Measurements from ENCODE around the gene GLMP. TPM values are rescaled to one million over a fixed set of nuclear protein-coding genes. Genes with fewer than 3 reads are reported as not detected.

Gene GLMP
- total RNA-seq, 3 donors from 2014 or later = 33.0 to 50.1 (median 35.3) TPM

DNA sequence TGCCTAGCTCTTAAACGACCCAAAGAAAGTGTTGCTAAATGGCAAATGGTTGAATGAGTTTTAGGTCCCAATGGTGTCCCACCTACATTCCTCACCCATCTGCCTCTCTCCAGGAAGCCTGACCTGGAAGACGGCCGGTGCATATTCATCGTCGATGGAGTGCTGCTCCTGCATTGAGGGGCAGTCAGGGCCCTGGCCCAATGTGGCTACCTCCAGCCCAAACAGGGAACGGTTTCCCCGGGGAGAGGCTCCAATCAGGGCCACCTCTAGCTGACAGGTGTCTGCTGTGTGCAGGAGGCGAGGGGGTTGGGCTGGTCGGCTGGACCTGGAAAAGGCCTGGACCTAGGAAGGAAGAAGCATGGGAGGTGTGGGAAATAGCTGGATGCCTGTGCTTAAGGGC is 1.6 kb downstream of the GLMP start:
- intact Hi-C loops (cut with DNase I, micrococcal nuclease) = no loop called here
- Histone ChIP-seq H3K4me1 (ENCODE audit: low read depth) (no peaks in the 10 kb centered on the region), H3K9me3 (no peaks in the 10 kb centered on the region), H3K36me3 (ENCODE audit: low read depth) (no peaks in the 10 kb centered on the region), H3K4me3 (no peak overlapping the region)
- TF ChIP-seq, protein P1, sequence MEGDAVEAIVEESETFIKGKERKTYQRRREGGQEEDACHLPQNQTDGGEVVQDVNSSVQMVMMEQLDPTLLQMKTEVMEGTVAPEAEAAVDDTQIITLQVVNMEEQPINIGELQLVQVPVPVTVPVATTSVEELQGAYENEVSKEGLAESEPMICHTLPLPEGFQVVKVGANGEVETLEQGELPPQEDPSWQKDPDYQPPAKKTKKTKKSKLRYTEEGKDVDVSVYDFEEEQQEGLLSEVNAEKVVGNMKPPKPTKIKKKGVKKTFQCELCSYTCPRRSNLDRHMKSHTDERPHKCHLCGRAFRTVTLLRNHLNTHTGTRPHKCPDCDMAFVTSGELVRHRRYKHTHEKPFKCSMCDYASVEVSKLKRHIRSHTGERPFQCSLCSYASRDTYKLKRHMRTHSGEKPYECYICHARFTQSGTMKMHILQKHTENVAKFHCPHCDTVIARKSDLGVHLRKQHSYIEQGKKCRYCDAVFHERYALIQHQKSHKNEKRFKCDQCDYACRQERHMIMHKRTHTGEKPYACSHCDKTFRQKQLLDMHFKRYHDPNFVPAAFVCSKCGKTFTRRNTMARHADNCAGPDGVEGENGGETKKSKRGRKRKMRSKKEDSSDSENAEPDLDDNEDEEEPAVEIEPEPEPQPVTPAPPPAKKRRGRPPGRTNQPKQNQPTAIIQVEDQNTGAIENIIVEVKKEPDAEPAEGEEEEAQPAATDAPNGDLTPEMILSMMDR (IDR thresholded peaks at IDR 0.05) = no peak
- DNase-seq = no peak
- ATAC-seq = no peak

DNA sequence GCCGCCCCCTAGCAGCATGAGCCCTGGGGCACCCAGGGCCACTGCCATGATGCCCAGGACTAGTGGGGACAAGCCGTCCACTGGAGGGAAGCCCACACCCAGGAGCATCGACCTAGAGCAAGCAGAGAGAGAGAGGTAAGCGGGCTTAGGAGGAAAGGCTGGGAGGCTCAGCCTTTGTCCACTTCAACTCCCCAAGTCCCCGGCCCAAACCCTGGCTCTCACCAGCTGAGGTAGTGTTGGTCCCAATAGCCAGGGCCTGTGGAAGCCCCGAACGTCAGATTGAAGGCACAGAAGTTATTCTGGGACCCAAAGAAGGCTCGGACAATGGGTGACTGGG is 2.4 kb downstream of the GLMP start:
- ATAC-seq = no peak
- DNase-seq = no peak
- intact Hi-C loops (cut with DNase I, micrococcal nuclease) = no loop called here
- Histone ChIP-seq H3K36me3 (ENCODE audit: low read depth) (no peaks in the 10 kb centered on the region), H3K4me3 (no peak overlapping the region), H3K4me1 (ENCODE audit: low read depth) (no peaks in the 10 kb centered on the region), H3K9me3 (no peaks in the 10 kb centered on the region)
- TF ChIP-seq, protein P1 (IDR thresholded peaks at IDR 0.05) = no peak

DNA sequence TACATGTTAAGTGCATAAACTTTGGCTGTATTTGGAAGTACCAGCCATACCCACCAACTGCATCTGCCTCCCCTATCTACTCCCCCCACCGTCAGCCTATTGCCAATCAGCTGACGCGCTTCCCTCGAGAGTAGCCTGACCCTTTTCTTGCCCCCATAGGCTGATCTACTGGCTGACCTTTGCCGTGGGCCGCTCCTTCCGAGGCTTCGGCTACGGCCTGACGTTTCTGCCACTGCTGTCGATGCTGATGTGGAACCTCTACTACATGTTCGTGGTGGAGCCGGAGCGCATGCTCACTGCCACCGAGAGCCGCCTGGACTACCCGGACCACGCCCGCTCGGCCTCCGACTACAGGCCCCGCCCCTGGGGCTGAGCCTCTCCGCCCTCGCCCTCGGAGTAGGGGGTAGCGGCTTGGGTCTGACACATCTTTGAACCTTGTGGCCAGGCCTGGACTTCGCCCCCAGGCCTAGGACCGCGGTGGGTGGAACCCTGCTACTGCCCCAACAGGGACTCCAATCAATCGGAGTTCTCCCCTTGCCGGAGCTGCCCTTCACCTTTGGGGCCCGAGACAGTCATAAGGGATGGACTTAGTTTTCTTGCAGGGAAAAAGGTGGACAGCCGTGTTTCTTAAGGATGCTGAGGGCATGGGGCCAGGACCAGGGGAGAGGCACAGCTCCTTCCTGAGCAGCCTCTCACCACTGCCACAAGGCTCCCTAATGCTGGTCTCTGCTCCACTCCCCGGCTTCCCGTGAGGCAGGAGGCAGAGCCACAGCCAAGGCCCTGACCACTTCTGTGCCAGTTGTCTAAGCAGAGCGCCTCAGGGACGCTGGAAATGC is 4.0 kb downstream of the GLMP start:
- peak; percentile 95 for ATAC-seq

DNA sequence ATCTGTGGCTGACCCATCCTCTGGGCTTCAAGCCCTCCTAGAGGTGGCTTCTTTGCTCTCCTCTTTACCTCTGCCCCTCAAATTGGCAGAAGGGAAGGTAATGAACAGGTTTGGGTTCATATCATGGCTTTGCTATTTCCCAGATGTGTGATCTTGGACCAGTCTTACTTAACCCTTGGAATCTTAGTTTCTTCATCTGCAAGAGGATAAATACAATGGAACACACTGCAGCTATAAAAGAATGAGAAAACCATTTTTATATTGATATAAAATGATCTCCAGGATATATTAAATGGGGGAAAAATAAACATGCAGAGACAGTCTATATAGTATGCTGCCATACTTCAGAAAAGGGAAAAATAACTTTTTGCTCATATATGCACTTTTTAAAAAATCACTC is 5.6 kb downstream of the GLMP start:
- no peaks in the 10 kb centered on the region for H3K4me1 ChIP-seq (ENCODE audit: low read depth)
- DNase-seq (no peak), ATAC-seq (no peak)
- H3K9me3 ChIP-seq = no peaks in the 10 kb centered on the region
- H3K36me3 ChIP-seq (ENCODE audit: low read depth) = no peaks in the 10 kb centered on the region
- H3K4me3 ChIP-seq = no peak overlapping the region
- intact Hi-C loops (cut with DNase I, micrococcal nuclease) = no loop called here
- TF ChIP-seq, protein P1 (IDR thresholded peaks at IDR 0.05) = no peak

More for the DNA sequence above, 4.0 kb downstream of the GLMP start:
- H3K4me1 ChIP-seq (ENCODE audit: low read depth) = no peaks in the 10 kb centered on the region
- H3K4me3 ChIP-seq = peak overlapping the region; percentile 6
- no peaks in the 10 kb centered on the region for H3K9me3 ChIP-seq
- intact Hi-C loops (cut with DNase I, micrococcal nuclease) = no loop called here
- DNase-seq = peak; percentile 92 to 93 (median 92)
- H3K36me3 ChIP-seq (ENCODE audit: low read depth) = no peaks in the 10 kb centered on the region
- TF ChIP-seq, protein P1 (IDR thresholded peaks at IDR 0.05) = no peak

DNA sequence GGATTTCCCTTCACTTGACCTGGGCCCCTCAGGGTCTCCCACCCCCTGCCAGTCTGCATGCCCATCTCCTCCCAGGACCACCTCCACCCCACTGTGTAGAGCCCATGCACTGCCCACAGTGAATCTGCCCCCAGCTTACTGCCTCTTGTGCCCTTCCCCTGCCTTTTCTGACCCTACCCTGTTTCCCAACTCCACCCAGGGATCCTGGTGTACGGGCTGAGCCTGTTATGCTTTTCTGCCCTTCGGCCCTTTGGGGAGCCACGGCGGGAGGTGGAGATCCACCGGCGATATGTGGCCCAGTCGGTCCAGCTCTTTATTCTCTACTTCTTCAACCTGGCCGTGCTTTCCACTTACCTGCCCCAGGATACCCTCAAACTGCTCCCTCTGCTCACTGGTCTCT is 9.4 kb downstream of the GLMP start:
- Histone ChIP-seq H3K4me3 (no peak overlapping the region), H3K4me1 (ENCODE audit: low read depth) (peaks cover 18% of the 10 kb centered on the region), H3K36me3 (ENCODE audit: low read depth) (no peaks in the 10 kb centered on the region), H3K9me3 (no peaks in the 10 kb centered on the region)
- TF ChIP-seq, protein P1 (IDR thresholded peaks at IDR 0.05) = no peak
- ATAC-seq (no peak), DNase-seq (no peak)
- intact Hi-C loops (cut with DNase I, micrococcal nuclease) = no loop called here

All from mucosa of descending colon (tissue), 3 donors.